ENCODE measurements around the gene GNL1.
"Not testable (repeated sequence)": the region's sequence is repeated elsewhere in the genome, so short reads cannot be mapped to it uniquely, and the experiment has no call there.

The GNL1 gene

GRCh38 chr6:30599625-30600324 is 43.5 kb upstream of the GNL1 start:
- H3K4me1 ChIP-seq (ENCODE audit: control extremely low read depth in 1 of 4, control insufficient read depth in 4 of 4, insufficient read depth in 4 of 4, low read length in 3 of 4): peaks cover 0 to 7% (median under 1%) of the 10 kb centered on the region in 4 experiments
- ChIA-PET CTCF (interaction anchor here (1.1 to 6.6 kb wide), 13 partner anchors 9 to 146 kb away, joined by 3 to 99 read pairs (median 9); partner anchors contain the start of gene ABCF1), POLR2A (interaction anchor here (1.1 to 2.7 kb wide), 3 partner anchors 14 to 51 kb away, joined by 3 to 21 read pairs (median 10); no protein-coding TSS in a partner anchor)
- H3K36me3 ChIP-seq (ENCODE audit: control insufficient read depth in 4 of 4, insufficient read depth in 4 of 4, low read length in 3 of 4): peaks cover 17 to 52% (median 41%) of the 10 kb centered on the region in 4 experiments
- 100% methylated on average over 1 of the region's 13 CpGs for WGBS (ENCODE audit: insufficient coverage)
- no peak for DNase-seq
- no peak overlapping the region for H3K27ac ChIP-seq (ENCODE audit: insufficient read depth in 1 of 2, low read depth in 1 of 2, low read length in 2 of 2, poor library complexity in 1 of 2, severe bottlenecking in 2 of 2)
- H3K4me3 ChIP-seq (ENCODE audit: control insufficient read depth in 1 of 7, extremely low read depth in 1 of 7, insufficient read depth in 4 of 7, low read depth in 2 of 7, low read length in 6 of 7): no peak overlapping the region
- no peaks in the 10 kb centered on the region for H3K27me3 ChIP-seq (replicated peaks in 2 of 5; ENCODE audit: control insufficient read depth in 4 of 5, insufficient read depth in 5 of 5, low read length in 4 of 5)
- no peaks in the 10 kb centered on the region for H3K9me3 ChIP-seq (ENCODE audit: control extremely low read depth in 1 of 5, control insufficient read depth in 4 of 5, insufficient read depth in 2 of 5, low read depth in 1 of 5, low read length in 4 of 5)

DNA sequence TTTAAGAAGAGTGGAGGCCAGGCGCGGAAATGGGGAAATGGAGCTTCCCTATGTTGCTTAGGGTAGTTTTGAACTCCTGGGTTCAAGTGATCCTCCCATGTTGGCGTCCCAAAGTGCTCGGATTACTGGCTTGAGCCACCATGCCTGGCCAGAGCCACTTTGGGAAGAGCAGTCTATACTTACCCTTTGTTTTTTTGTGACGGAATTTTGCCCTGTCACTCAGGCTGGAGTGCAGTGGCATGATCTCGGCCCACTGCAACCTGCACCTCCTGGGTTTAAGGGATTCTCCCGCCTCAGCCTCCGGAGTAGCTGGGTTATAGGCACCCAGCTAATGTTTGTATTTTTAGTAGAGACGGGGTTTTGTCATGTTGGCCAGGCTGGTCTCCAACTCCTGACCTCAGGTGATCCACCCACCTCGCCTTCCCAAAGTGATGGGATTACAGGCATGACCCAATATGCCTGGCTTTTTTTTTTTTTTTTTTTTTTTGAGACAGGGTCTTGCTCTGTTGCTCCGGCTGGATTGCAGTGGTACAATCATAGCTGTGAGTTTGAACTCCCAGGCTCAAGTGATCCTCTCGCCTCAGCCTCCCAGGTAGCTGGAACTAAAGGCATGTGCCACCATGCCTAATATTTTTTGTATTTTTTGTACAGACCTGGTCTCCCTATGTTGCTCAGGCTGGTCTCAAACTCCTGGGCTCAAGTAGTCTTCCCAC is 42.8 kb upstream of the GNL1 start:
- CTCF ChIA-PET: interaction anchor here (0.7 to 6.6 kb wide), 12 partner anchors 8 to 116 kb away, joined by 3 to 99 read pairs (median 16); partner anchors contain the start of gene ABCF1
- DNase-seq: no peak
- Histone ChIP-seq H3K36me3 (ENCODE audit: control insufficient read depth in 4 of 4, insufficient read depth in 4 of 4, low read length in 3 of 4) (peaks cover 12 to 52% (median 39%) of the 10 kb centered on the region in 4 experiments), H3K27ac (ENCODE audit: insufficient read depth in 1 of 2, low read depth in 1 of 2, low read length in 2 of 2, poor library complexity in 1 of 2, severe bottlenecking in 2 of 2) (no peak overlapping the region), H3K4me3 (ENCODE audit: control insufficient read depth in 1 of 7, extremely low read depth in 1 of 7, insufficient read depth in 4 of 7, low read depth in 2 of 7, low read length in 6 of 7) (no peak overlapping the region), H3K27me3 (replicated peaks in 2 of 5; ENCODE audit: control insufficient read depth in 4 of 5, insufficient read depth in 5 of 5, low read length in 4 of 5) (no peaks in the 10 kb centered on the region), H3K4me1 (ENCODE audit: control extremely low read depth in 1 of 4, control insufficient read depth in 4 of 4, insufficient read depth in 4 of 4, low read length in 3 of 4) (peaks cover 0 to 7% (median under 1%) of the 10 kb centered on the region in 4 experiments), H3K9me3 (ENCODE audit: control extremely low read depth in 1 of 5, control insufficient read depth in 4 of 5, insufficient read depth in 2 of 5, low read depth in 1 of 5, low read length in 4 of 5) (no peaks in the 10 kb centered on the region)
- POLR2A ChIA-PET: interaction anchor here (1.1 to 2.7 kb wide), 5 partner anchors 14 to 56 kb away, joined by 3 to 21 read pairs (median 6); partner anchors contain the start of gene PPP1R10
- WGBS (ENCODE audit: insufficient coverage): 84% methylated on average over 9 of the region's 12 CpGs

DNA sequence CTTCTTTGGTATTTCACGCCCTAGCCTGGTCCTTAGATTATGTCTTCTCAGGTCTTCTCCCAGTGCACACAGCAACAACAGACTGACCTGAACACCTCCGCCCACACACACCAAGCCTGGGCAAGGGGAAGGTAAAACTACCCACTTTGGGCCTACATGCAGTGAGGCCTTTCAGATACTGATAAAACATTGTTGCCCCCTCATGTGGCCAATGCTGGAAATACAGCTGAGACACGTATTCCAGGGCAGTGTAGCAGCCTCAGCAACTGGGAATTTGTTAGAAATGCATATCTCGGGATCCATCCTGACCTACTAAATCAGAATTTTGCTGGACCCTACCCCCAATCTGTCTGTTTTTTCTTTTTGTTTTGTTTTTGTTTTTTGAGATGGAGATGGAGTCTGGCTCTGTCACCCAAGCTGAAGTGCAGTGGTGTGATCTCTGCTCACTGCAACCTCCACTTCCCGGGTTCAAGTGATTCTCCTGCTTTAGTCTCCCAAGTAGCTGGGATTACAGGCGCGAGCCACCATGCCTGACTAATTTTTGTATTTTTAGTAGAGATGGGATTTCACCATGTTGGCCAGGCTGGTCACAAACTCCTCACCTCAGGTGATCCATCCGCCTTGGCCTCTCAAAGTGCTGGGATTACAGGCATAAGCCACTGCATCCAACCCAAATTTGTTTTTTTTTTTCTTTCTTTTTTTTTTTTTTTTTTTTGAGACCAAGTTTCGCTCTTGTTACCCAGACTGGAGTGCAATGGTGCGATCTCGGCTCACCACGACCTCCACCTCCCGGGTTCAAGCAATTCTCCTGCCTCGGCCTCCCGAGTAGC is 41.2 kb upstream of the GNL1 start:
- ChIA-PET CTCF (interaction anchor here (0.7 to 6.6 kb wide), 33 partner anchors 9 to 144 kb away, joined by 3 to 99 read pairs (median 5); partner anchors contain the start of gene ABCF1), POLR2A (interaction anchor here (0.6 to 2.7 kb wide), 8 partner anchors 16 to 115 kb away, joined by 3 to 21 read pairs (median 3); no protein-coding TSS in a partner anchor)
- peak; percentile 72 to 83 (median 76) for DNase-seq
- H3K9me3 ChIP-seq (ENCODE audit: control extremely low read depth in 1 of 5, control insufficient read depth in 4 of 5, insufficient read depth in 2 of 5, low read depth in 1 of 5, low read length in 4 of 5); H3K27ac ChIP-seq (ENCODE audit: insufficient read depth in 1 of 2, low read depth in 1 of 2, low read length in 2 of 2, poor library complexity in 1 of 2, severe bottlenecking in 2 of 2); H3K27me3 ChIP-seq (replicated peaks in 2 of 5; ENCODE audit: control insufficient read depth in 4 of 5, insufficient read depth in 5 of 5, low read length in 4 of 5); H3K4me3 ChIP-seq (ENCODE audit: control insufficient read depth in 1 of 7, extremely low read depth in 1 of 7, insufficient read depth in 4 of 7, low read depth in 2 of 7, low read length in 6 of 7); H3K4me1 ChIP-seq (ENCODE audit: control extremely low read depth in 1 of 4, control insufficient read depth in 4 of 4, insufficient read depth in 4 of 4, low read length in 3 of 4): not testable (repeated sequence)
- peaks cover 7 to 45% (median 30%) of the 10 kb centered on the region in 4 experiments for H3K36me3 ChIP-seq (ENCODE audit: control insufficient read depth in 4 of 4, insufficient read depth in 4 of 4, low read length in 3 of 4)
- WGBS (ENCODE audit: insufficient coverage): 71% methylated on average over 3 of the region's 15 CpGs

DNA sequence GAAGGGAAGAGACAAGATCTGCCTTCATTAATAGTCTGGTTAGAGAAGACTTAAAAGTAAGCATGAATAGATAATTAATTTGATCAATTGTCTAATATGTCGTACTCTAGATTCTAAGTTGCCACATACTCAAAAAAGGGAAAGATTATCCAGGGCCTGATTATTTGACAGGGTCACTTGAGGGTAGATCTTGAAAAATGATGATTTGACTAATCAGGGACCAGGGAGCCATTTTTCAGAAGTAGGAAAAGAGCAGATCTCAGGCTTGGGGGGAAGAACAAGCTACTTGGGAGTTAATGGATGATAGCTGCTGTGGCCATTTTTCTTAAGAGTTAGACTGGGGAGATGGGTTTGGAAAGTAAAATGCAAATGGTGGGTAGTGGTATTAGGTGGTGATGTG is 36.0 kb upstream of the GNL1 start:
- Histone ChIP-seq H3K4me1 (ENCODE audit: control extremely low read depth in 1 of 4, control insufficient read depth in 4 of 4, insufficient read depth in 4 of 4, low read length in 3 of 4) (no peaks in the 10 kb centered on the region), H3K9me3 (ENCODE audit: control extremely low read depth in 1 of 5, control insufficient read depth in 4 of 5, insufficient read depth in 2 of 5, low read depth in 1 of 5, low read length in 4 of 5) (no peaks in the 10 kb centered on the region), H3K27ac (ENCODE audit: insufficient read depth in 1 of 2, low read depth in 1 of 2, low read length in 2 of 2, poor library complexity in 1 of 2, severe bottlenecking in 2 of 2) (no peak overlapping the region), H3K36me3 (ENCODE audit: control insufficient read depth in 4 of 4, insufficient read depth in 4 of 4, low read length in 3 of 4) (peaks cover 16 to 58% (median 47%) of the 10 kb centered on the region in 4 experiments), H3K27me3 (replicated peaks in 2 of 5; ENCODE audit: control insufficient read depth in 4 of 5, insufficient read depth in 5 of 5, low read length in 4 of 5) (no peaks in the 10 kb centered on the region), H3K4me3 (ENCODE audit: control insufficient read depth in 1 of 7, extremely low read depth in 1 of 7, insufficient read depth in 4 of 7, low read depth in 2 of 7, low read length in 6 of 7) (no peak overlapping the region)
- POLR2A ChIA-PET: interaction anchor here (1.4 kb wide), 1 partner anchor 15 kb away, joined by 4 read pairs; no protein-coding TSS in a partner anchor
- CTCF ChIA-PET: interaction anchor here (0.6 to 1.7 kb wide), 7 partner anchors 9 to 110 kb away, joined by 3 to 7 read pairs (median 4); no protein-coding TSS in a partner anchor
- DNase-seq: no peak
- no CpG with 5 or more reads among the region's 1 CpG for WGBS (ENCODE audit: insufficient coverage)

GRCh38 chr6:30591008-30591407 is 34.7 kb upstream of the GNL1 start:
- H3K36me3 ChIP-seq (ENCODE audit: control insufficient read depth in 4 of 4, insufficient read depth in 4 of 4, low read length in 3 of 4): peaks cover 20 to 70% (median 55%) of the 10 kb centered on the region in 4 experiments
- H3K9me3 ChIP-seq (ENCODE audit: control extremely low read depth in 1 of 5, control insufficient read depth in 4 of 5, insufficient read depth in 2 of 5, low read depth in 1 of 5, low read length in 4 of 5): no peaks in the 10 kb centered on the region
- ChIA-PET POLR2A (interaction anchor here (0.7 to 0.9 kb wide), 2 partner anchors 16 to 109 kb away, joined by 3 read pairs; no protein-coding TSS in a partner anchor), CTCF (interaction anchor here (0.9 to 2.5 kb wide), 16 partner anchors 9 to 110 kb away, joined by 3 to 9 read pairs (median 4); no protein-coding TSS in a partner anchor)
- no peak overlapping the region for H3K4me3 ChIP-seq (ENCODE audit: control insufficient read depth in 1 of 7, extremely low read depth in 1 of 7, insufficient read depth in 4 of 7, low read depth in 2 of 7, low read length in 6 of 7)
- H3K4me1 ChIP-seq (ENCODE audit: control extremely low read depth in 1 of 4, control insufficient read depth in 4 of 4, insufficient read depth in 4 of 4, low read length in 3 of 4): no peaks in the 10 kb centered on the region
- WGBS (ENCODE audit: insufficient coverage): no CpG with 5 or more reads among the region's 1 CpG
- H3K27ac ChIP-seq (ENCODE audit: insufficient read depth in 1 of 2, low read depth in 1 of 2, low read length in 2 of 2, poor library complexity in 1 of 2, severe bottlenecking in 2 of 2): peak overlapping the region in 1 of 2 experiments; percentile 27
- H3K27me3 ChIP-seq (replicated peaks in 2 of 5; ENCODE audit: control insufficient read depth in 4 of 5, insufficient read depth in 5 of 5, low read length in 4 of 5): no peaks in the 10 kb centered on the region
- peak in 2 of 3 donors; percentile 23 to 33 for DNase-seq

GRCh38 chr6:30590509-30590908 is 34.2 kb upstream of the GNL1 start:
- no peak for DNase-seq
- Histone ChIP-seq H3K4me3 (ENCODE audit: control insufficient read depth in 1 of 7, extremely low read depth in 1 of 7, insufficient read depth in 4 of 7, low read depth in 2 of 7, low read length in 6 of 7) (no peak overlapping the region), H3K9me3 (ENCODE audit: control extremely low read depth in 1 of 5, control insufficient read depth in 4 of 5, insufficient read depth in 2 of 5, low read depth in 1 of 5, low read length in 4 of 5) (no peaks in the 10 kb centered on the region), H3K27me3 (replicated peaks in 2 of 5; ENCODE audit: control insufficient read depth in 4 of 5, insufficient read depth in 5 of 5, low read length in 4 of 5) (no peaks in the 10 kb centered on the region), H3K36me3 (ENCODE audit: control insufficient read depth in 4 of 4, insufficient read depth in 4 of 4, low read length in 3 of 4) (peaks cover 21 to 75% (median 60%) of the 10 kb centered on the region in 4 experiments), H3K4me1 (ENCODE audit: control extremely low read depth in 1 of 4, control insufficient read depth in 4 of 4, insufficient read depth in 4 of 4, low read length in 3 of 4) (no peaks in the 10 kb centered on the region), H3K27ac (ENCODE audit: insufficient read depth in 1 of 2, low read depth in 1 of 2, low read length in 2 of 2, poor library complexity in 1 of 2, severe bottlenecking in 2 of 2) (no peak overlapping the region)
- WGBS (ENCODE audit: insufficient coverage): 100% methylated on average over 5 of the region's 8 CpGs
- CTCF ChIA-PET: interaction anchor here (0.9 to 2.5 kb wide), 18 partner anchors 9 to 109 kb away, joined by 3 to 9 read pairs (median 4); no protein-coding TSS in a partner anchor
- POLR2A ChIA-PET: interaction anchor here (0.7 kb wide), 1 partner anchor 17 kb away, joined by 3 read pairs; no protein-coding TSS in a partner anchor
